Body of pancreas (tissue), 4 donors: ENCODE results near the gene PIRT.

Source experiments
- POLR2A ChIP-seq, 3 donors: fragments of 450-650 bp; IDR thresholded peaks; one replicate each; pipeline ENCODE4 v1.6.1; 2016; ENCODE audit warnings: antibody characterized with exemption in 3 of 3, mild to moderate bottlenecking in 2 of 3
- TF ChIP-seq, protein P1 (sequence below), 7 experiments: fragments of 450-650 bp in 4 of 7; fragments of 200-600 bp in 3 of 7; sonication (generic) in 3 of 7; IDR thresholded peaks; one replicate each; pipeline ENCODE4 v1.5.1; 2016 to 2019; ENCODE audit warnings: antibody characterized with exemption in 7 of 7

DNA sequence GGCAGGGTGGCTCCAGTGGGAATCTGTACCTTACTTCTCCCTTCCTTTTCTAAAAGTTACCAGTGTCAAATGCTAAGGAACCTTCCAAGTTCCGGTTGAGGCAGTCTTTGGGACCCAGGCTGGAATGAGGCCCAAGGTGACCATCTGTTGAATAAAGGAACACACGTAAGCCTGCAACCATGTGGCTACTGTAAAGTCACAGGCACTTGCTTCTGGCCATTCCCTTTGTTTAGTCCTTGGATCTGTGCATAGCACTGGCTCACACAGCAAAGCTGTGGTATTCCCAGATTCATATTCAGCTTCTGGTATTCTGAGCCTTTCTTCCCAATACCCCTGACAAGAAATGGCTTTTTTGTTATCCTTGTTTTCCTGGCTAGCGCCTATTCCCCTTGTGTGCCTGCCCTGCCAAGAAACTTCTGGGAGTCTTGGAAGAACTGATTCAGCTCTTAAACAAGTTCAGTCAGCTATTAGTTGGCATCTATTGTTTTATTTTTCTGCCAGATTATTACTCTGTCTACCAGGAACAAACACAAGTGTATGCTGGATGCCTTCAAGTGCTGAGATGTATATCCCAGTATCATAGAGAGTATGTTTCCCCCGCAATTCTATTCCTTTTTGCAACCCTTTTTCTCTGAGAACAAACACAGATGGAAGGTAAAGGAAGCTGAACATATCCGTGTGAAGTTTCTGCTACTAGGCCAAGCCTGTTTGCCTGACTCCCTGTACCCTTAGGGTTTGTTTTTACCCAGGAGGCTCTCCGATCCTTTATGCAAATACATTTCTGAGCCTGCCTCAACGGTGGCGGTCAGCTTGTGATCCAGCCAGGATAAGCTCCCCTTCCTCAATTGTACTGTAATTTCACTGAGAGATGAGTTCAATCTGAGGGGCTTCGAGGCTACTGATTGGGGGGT is 47.1 kb downstream of the PIRT start:
- TF ChIP-seq, protein P1, sequence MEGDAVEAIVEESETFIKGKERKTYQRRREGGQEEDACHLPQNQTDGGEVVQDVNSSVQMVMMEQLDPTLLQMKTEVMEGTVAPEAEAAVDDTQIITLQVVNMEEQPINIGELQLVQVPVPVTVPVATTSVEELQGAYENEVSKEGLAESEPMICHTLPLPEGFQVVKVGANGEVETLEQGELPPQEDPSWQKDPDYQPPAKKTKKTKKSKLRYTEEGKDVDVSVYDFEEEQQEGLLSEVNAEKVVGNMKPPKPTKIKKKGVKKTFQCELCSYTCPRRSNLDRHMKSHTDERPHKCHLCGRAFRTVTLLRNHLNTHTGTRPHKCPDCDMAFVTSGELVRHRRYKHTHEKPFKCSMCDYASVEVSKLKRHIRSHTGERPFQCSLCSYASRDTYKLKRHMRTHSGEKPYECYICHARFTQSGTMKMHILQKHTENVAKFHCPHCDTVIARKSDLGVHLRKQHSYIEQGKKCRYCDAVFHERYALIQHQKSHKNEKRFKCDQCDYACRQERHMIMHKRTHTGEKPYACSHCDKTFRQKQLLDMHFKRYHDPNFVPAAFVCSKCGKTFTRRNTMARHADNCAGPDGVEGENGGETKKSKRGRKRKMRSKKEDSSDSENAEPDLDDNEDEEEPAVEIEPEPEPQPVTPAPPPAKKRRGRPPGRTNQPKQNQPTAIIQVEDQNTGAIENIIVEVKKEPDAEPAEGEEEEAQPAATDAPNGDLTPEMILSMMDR (IDR thresholded peaks at IDR 0.05): no peak
- TF ChIP-seq POLR2A (IDR thresholded peaks at IDR 0.05): peak in 2 of 3 donors; percentile 63 to 73
